Activated CD8-positive, alpha-beta memory T cell treated with anti-CD3 and anti-CD28 coated beads for 4 hours (primary cell): ENCODE data around the gene RAB1A.

Source experiments
- DNase-seq, 2 donors: peaks; one replicate each; pipeline ENCODE4 v3.0.0-alpha.2; 2020; ENCODE audit warnings: low read depth in 2 of 2

The RAB1A gene

GRCh38 chr2:65061146-65061909, 68.6 kb downstream of the RAB1A start:
- no peak for DNase-seq

- DNase-seq, result no peak
These were observed 70.8 kb downstream of the RAB1A start for GRCh38 chr2:65059071-65059470.

GRCh38 chr2:65057391-65058052, 72.4 kb downstream of the RAB1A start:
- DNase-seq, result peak; percentile 22 to 48

GRCh38 chr2:65057054-65057375, 72.9 kb downstream of the RAB1A start:
- no peak for DNase-seq

- DNase-seq, result peak; percentile 90 to 92
These were observed 73.5 kb downstream of the RAB1A start, which contains the start of gene CEP68 for GRCh38 chr2:65056215-65057053. TSS of gene CEP68 (plus strand) at chr2:65056416. CDS start at chr2:65069445, 13,029 bp downstream.

GRCh38 chr2:65055422-65056214, 74.3 kb downstream of the RAB1A start:
- DNase-seq, result peak in 1 of 2 donors; percentile 29

GRCh38 chr2:65054749-65055421, 75.0 kb downstream of the RAB1A start:
- DNase-seq, result no peak

- DNase-seq, result no peak
These were observed 76.7 kb downstream of the RAB1A start for GRCh38 chr2:65053199-65053598.

GRCh38 chr2:65050931-65051330, 79.0 kb downstream of the RAB1A start:
- DNase-seq, result no peak

GRCh38 chr2:65049010-65049639, 80.8 kb downstream of the RAB1A start:
- DNase-seq, result no peak

- DNase-seq, result no peak
These were observed 83.1 kb downstream of the RAB1A start for GRCh38 chr2:65046633-65047407.

GRCh38 chr2:65045651-65046050, 84.3 kb downstream of the RAB1A start:
- DNase-seq, result no peak

GRCh38 chr2:65044097-65044735, 85.7 kb downstream of the RAB1A start:
- no peak for DNase-seq

GRCh38 chr2:65043001-65043400, 86.9 kb downstream of the RAB1A start:
- no peak for DNase-seq

- DNase-seq, result peak; percentile 53 to 59
These were observed 89.3 kb downstream of the RAB1A start for GRCh38 chr2:65040400-65041261.

- no peak for DNase-seq
These were observed 90.3 kb downstream of the RAB1A start for GRCh38 chr2:65039640-65040039.

- no peak for DNase-seq
These were observed 92.7 kb downstream of the RAB1A start for GRCh38 chr2:65037178-65037577.
